ENCODE results near the gene CRHR2. TPM values are rescaled to one million over a fixed set of nuclear protein-coding genes. Genes with fewer than 3 reads are reported as not detected.
"Not testable (repeated sequence)": the region's sequence is repeated elsewhere in the genome, so short reads cannot be mapped to it uniquely, and the experiment has no call there.

CRHR2 gene
- total RNA-seq, 1 experiment from 2014 or later: not detected

- DNase-seq (ENCODE audit: low read depth): no peak
Observed at GRCh38 chr7:30656006-30656957, 26.0 kb downstream of the CRHR2 start.

DNA sequence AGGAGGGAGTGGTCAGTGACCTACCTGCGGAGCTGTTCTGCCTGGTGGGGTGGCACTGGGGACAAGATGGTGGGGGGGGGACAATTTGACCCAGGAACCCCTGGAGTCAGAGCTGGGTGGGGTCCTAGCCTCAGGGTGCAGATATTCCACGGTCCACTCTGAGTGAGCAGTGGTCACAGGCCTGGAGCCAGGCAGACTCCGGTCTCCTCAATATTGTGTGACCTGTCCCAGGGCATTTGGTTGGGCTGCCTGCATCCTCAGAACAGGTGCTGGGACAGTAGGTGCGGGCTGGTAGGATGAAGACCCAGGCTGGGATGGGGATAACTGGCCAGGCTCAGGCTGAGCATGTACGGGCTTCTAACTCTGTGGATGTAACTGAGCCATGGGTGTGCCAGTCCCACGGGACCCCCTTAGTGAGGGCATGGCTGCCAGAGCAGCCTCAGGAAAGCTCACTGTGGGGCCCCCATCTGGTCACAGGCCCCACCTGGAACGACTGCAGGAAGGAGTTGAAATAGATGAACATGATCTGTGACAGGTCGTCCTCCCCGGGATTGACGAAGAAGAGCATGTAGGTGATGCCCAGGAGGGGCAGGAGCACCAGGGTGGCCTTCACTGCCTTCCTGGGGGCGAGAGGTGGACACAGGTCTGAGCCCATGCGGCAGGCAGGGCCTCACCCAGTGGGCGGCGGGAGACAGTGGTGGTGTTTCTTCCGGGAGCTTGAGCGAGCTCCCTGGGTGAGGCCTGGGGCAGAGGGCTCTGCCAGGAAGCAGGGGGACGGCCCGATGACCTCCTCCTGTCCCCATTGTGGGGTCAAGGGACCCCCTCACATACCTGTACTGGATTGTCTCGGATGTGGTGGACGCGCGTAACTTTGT, 26.9 kb downstream of the CRHR2 start:
- DNase-seq (ENCODE audit: low read depth): no peak

GRCh38 chr7:30654296-30655090, 27.8 kb downstream of the CRHR2 start:
- no peak for DNase-seq (ENCODE audit: low read depth)

DNA sequence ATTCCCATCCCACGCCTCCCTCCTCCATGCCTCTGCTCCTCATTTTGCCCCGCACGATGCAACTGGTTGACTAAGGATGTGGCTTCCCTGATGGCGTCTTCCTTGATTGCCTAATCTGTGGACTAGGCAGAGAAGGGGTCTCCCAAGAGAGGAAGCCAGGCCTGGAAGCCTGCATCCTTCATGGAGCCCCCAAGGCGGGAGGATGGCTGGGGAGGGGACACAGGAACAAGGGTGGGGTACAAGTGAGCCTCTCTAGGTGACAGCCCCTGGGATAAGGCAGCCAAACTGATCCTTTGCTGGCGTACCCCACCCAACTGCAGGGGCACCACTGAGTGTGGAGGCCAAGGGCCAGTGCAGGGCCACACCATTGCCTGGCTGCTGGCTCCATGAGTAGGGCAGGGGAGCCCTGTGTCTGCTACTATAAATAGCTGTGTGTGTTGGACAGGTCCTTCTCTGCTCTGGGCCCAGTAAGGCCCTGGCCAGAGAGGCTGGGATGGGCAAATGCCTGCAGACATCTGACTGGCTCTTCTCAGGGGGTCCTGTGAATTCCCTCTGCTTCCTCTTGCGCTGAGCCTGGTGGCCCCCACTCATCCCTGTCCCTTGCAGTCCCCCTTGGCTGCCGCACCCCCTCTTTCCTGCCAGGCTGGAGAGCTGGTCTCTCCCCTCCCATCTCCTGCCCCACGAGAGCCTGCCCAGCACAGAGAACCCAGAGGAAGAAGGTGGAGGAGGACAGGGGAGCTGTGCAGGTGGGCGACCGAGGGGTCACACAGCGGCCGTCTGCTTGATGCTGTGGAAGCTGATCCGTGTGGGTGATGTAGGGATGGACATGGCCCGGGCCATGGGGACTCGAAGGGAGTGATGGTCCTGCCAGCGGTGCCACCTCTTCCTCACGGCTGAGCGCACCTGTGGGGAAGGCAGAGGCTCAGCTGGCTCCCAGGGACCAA, 29.3 kb downstream of the CRHR2 start:
- DNase-seq (ENCODE audit: low read depth): no peak

DNA sequence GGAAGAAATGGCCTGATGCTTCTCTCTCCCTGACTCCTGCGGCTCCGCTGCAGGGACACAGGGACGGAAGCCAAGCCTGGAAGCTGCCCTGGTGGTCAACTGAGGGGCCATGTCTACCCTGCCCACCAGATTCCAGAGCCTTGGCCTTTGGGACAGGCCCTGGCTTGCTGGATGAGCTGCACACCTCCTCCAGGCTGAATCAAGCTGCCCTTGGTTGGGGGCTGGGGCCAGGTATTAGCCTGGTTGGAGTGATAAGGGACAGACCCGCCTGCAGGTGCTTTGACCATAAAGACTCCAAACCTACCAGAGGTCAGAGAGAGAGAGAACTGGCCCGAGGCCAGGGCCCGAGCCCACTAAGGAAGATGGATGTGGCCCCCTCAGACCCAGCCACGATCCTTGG, 30.1 kb downstream of the CRHR2 start:
- DNase-seq (ENCODE audit: low read depth): no peak

DNA sequence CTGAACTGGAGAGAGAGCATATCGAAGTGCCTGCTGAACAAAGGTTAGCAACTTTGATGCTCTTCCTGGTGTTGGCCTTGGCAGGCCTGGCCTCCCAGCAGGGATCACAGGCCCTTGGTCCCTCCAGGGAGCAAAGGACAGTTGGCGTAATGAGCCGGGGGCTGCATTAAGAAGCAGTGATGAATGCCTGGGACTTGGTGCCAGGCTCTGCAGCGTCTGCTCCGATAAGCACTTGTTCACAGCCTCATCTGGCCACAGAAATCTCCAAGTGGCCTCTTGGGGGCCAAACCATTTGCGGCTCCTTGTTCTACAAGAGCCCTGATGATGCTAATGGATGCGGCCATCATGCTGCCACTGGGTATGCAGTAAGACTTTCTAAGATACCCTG, 31.8 kb downstream of the CRHR2 start:
- DNase-seq (ENCODE audit: low read depth): no peak

DNA sequence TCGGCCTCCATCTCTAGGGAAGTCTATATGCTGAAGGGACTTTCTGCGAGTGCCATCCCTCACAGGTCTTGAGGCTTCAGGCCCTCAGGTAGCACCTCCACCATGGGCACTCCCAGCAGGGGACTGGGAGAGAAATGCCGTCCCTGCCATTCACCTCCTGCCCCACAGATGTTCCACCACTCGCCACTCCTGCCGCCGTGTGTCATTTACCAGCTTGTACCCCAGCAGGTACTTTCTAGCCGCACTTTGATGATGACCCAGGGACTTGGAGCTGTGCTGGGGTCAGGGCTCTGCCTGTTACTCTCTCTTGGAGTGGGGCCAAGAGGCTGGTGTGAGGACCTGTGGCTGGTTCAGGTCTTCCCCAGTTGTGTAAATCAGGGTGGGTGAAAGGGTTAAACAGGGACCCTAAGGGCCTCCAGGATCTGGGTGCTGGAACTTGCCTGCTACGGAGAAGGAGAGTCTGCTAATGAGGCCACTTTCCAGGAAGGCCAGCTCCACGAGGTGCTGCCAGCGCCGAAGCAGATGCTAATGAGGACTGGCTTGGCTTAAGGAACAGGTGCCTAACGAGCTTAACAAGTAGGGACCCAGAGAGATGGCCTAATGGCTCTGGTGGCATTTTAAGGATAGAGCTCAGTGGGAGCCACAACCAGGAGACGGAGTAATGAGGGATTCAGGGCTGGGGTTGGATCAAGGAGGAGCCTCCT, 32.4 kb downstream of the CRHR2 start:
- no peak for DNase-seq (ENCODE audit: low read depth)

DNA sequence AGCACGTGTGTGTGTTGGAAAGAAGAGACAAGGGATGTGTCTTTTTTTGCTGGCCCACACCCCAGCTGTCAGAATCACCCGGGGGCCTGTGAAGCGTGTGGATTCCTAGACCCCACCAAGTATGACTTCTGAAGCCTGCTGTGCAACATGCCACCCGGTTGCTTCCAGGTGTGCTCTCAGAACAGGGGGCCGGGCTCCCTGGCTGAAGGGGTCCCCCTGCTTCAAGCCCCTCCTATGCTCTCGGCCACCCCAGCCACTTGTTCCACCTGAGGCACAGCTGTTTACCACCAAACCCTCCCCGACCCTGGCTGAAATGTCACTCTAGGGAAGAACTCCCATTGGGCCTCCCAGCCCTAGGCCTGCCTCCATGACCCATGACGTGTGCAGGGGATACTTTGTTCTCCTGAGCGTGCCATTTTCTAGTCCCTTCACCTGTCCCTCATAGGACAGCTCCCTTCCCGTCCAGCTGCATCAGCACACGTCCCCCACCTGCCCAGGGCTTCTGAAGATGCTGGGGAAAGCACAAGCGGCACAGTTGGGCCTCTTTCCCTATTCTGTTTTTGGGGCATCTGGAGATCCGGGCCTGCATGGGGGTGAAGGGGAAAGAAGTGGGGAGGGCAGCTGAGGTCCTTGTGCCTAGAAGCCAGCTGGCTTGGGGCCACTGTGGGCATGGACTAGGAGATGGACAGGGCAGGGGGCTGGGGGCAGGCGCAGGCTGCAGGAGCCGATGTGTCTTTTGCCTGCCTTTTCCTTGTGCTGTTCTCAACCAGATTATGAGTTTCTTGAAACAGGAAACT, 33.3 kb downstream of the CRHR2 start:
- no peak for DNase-seq (ENCODE audit: low read depth)

DNA sequence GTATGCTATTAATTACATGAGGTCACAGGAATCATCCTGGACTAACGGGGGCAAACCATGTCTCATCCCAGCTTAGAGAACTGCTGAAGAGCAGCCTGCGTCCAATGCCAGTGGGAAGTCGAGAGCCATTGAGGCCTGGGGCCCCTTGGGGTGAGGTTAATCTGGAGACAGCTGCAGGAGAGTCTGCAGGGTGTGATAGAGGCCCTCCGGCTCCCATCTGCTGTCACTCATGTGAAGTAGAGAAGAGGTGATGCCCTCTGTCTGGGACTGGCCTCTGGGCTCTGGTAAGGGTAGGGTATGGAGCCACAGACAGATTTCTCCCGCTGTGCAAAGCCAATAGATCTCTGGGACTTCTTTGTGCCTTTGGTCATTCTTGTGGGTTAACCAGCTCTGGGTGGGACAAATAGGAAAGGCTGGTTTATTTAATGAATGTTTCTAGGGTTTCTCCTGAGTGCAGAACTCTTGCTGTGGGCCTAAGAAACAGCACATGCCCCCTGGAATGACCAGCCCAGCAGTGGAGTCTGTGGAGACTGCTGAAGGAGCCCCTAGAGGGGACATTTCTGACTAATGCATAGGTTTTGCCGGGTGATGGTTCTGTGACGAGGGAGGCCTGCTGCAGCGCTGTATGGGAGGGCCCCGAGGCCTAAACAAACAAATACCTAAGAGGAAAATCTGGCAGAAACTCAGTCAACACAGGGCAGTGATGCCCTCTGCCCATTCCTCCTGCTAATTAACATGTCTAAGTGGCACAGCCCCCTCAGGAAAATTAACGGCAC, 34.5 kb downstream of the CRHR2 start:
- no peak for DNase-seq (ENCODE audit: low read depth)

GRCh38 chr7:30646154-30646553, 36.1 kb downstream of the CRHR2 start:
- DNase-seq (ENCODE audit: low read depth): no peak

GRCh38 chr7:30645661-30646060, 36.6 kb downstream of the CRHR2 start:
- no peak for DNase-seq (ENCODE audit: low read depth)

- no peak for DNase-seq (ENCODE audit: low read depth)
Observed at GRCh38 chr7:30644286-30644955, 37.8 kb downstream of the CRHR2 start.

DNA sequence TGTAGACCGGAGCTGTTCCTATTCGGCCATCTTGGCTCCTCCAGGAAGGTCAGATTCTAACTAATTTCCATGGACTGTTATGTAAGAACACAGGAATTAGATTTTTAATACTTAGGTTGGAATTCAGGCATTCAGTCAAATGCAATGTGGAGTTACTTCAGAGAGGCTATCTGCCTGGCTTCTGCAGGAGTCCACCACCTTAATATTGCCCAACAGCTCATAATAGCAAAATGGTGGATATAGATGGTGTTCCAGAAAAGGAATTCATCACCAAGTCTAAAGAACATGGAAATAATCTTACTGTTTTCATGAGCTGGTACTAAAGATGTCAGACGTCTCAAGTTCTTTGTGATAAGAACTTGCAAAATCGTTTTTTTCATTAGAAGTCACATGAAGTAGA, 39.5 kb downstream of the CRHR2 start:
- DNase-seq (ENCODE audit: low read depth): no peak

DNA sequence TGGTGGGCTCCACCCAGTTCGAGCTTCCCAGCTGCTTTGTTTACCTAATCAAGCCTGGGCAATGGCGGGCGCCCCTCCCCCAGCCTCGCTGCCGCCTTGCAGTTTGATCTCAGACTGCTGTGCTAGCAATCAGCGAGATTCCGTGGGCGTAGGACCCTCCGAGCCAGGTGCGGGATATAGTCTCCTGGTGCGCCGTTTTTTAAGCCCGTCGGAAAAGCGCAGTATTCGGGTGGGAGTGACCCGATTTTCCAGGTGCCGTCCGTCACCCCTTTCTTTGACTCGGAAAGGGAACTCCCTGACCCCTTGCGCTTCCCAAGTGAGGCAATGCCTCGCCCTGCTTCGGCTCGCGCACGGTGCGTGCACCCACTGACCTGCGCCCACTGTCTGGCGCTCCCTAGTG, 39.9 kb downstream of the CRHR2 start:
- DNase-seq (ENCODE audit: low read depth): not testable (repeated sequence)

DNA sequence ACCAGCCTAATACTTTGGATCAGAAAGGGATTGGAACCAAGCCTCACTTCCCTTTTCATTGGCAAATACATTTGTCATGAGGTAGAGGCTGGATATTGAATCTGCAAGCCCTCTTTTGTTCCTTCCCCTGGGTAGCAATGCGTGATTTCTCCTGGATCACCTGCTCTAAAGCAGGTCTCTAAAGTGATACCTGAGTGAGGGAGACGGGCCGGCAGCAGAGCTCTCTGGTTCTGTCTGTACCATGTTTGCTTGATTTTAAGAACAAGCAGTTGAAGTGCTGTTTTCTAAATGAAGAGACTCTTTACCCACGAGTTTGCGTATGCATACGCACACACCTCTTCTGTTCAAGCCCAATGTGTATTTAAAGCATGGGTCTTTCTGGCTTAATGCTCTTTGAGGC, 46.5 kb downstream of the CRHR2 start:
- DNase-seq (ENCODE audit: low read depth): no peak

DNA sequence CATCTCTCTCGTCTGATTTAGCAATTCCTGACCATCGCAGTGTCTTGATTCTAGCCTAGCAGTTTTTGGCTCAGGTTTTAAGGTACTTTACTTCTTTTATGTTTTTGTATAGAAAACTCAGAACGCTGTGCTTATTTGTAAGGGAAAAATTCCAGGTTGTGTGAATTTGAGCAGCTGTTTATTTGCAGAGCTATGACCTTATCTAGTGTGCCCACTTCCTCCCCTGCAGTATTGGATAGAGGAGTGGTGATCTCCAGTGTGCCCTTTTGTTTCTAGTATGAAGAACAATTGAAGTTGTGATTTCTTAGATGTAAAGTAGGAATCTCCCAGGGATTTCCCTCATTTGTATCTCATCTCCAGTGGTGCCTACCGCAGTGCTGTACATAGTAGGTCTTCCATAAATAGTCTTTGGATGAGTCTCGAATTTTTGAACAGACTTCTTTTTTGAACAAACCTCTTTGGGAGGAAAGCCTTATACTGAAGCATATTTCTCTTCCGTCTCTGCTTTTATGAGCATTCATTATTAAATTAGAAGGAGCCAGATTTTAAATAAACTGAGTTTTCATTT, 47.5 kb downstream of the CRHR2 start:
- DNase-seq (ENCODE audit: low read depth): no peak

DNA sequence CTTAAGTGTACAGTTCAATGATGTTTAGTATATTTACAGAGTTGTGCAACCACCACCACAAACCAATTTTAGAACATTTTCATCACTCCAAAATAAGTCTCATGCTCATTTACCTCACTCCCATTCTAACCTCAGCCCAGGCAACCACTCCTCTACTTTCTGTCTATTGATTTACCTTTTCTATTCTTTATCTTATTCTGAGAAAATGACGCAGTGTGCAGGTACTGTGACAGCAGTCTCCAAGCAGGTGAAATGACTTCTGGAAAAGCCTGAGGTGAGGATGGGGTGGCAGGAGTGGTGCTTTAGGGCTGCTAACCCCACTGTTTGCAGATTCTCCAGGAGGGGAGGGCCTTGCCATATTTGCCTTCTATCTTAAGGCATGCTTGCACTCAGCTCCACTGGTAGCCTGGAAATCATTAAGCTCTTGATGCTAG, 48.0 kb downstream of the CRHR2 start:
- DNase-seq (ENCODE audit: low read depth): no peak
